Right kidney (tissue), 1 donor: ENCODE data around the gene FNDC3B.

Experiments
- DNase-seq: peaks from one replicate; pipeline ENCODE4 v3.0.0-alpha.2; 2016

FNDC3B gene

DNA sequence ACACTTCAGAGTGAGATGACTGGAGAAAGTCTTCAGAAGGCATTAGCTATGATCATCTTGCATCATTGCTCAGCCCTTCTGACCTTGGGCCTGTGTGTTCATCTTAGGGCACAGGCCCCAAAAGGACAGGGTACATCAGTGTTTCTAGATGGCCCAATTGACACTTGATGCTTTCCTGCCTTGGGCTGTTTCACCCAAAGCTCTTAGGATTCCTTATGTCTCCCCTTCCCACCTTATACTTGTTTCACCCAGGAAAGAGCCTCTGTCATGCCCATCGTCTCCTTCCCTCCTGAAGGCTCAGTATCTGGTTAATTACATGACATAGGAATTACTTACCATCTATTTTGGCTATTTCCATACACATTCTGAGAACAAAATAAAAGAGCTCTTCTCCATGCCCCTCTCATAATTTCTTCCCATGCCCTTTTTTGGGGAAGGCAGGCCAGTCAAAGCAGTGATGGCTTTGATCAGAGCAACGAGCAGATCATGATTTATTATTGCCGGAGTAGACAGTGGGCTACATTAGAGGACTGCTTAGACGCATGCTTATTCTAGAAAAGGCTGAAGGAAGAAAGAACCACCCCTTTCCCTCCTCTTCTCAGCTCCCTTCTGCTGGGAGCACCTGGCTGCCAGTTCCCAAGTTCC is 335.9 kb downstream of the FNDC3B start:
- no peak for DNase-seq

DNA sequence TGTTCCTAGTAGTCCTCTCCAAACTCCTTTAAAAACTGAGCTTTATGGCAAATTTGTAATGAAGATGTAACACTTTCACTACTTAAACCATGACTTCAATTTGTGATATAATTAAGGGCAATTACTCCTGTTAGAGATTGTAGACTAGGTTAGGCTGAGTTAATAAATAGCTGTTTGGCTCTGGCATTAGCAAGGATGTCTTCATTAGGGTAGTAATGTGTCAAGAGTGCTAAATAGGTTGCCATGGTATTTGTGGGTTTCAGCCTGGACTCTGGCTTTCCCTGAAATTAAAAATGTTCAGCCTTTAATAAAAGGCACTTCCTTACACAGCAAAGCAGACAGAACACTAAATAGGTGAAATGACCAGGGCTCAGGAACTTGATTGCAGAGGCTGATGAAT is 337.0 kb downstream of the FNDC3B start:
- no peak for DNase-seq

DNA sequence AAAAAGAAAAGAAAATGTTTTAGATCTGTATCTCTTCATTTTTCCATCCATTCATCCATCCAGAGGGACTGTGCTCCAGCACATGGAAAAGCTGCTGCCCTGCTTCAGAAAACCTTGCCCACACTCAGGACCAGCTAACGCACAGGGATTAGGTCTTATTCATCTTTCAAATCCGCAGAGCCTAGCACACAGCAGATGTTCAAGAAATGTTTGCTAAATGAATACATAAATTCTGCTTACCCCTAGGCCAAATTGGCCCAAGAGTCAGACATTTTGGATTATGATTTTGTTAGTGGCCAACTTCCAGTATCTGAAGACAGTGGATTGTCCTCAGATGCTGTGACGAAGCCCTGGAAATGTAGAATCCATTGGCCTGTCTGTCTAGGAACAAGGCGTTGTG is 337.5 kb downstream of the FNDC3B start:
- no peak for DNase-seq

DNA sequence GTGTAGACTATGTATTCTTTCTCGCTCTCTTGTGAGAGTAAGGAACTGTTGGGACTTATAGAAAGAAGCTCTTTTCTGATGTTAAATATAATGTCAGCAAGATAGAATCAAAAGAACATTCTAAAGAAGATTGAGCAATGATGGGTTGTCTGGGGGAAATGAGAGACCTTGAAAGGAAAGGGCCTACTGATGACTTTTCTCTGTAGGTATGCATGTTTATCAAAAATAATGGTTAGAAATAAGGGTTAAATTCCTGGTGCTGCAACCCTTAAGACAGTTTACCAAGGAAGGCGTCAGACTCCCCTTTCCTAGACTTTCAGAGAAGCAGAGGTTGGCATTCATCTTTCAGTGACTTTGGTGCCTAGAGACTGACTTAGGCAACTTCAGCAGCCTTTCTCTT is 339.1 kb downstream of the FNDC3B start:
- DNase-seq = no peak

DNA sequence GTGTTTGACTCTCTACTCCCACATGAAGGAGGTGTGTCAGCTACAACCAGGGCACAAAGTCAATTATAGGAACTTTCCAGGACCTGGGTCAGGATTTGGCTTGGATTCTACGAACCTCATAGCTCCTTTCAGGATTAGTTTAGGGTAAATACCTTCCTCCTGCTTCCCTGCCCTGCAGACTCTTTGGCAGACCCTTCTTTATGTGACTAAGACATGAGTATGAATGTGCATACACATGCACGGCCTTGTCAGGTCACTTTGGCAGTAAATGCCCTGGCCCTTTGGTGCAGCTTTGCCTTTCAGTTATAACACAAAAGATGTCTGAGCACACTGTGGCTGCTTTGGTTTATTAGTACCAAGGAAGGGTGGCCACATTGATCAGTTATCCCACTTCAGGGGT is 340.0 kb downstream of the FNDC3B start:
- no peak for DNase-seq

DNA sequence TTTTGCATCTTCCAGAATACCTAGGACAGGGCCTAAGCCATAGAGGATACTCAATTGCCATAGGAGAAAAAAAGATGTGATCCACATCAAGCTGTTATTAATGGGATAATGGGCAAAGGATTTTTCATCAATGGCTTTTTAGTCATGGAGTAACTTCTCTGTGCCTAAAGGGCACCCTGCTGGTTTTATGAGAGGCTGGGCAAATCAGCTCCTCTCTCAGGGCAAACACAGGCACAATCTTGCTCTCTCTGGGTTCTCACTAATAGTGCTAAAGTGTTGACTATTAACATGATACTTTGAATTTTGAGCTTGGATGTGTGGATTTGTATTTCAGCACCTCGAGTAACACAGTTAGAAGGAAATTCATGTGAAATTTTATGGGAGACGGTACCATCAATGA is 341.3 kb downstream of the FNDC3B start:
- DNase-seq = no peak

DNA sequence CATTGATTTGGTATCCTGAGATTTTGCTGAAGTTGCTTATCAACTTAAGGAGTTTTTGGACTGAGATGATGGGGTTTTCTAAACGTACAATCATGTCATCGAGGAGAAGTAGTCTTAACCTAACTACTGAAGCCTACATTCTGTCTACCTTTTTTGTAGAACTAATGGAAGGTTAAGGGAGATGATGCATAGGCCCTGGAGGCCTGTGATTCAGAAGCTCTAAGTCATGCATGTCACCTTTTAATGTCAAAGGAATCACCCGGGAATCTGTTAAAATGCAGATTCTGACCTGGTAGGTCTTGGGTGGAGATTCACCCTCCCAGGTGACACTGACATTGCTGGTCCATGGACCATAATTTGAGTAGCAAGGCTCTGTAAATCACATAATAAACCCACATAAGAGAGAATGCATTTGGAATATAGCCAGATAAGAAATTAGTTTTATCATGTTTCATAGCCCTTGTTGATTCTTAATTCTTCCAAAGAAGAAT is 344.0 kb downstream of the FNDC3B start:
- DNase-seq = no peak

DNA sequence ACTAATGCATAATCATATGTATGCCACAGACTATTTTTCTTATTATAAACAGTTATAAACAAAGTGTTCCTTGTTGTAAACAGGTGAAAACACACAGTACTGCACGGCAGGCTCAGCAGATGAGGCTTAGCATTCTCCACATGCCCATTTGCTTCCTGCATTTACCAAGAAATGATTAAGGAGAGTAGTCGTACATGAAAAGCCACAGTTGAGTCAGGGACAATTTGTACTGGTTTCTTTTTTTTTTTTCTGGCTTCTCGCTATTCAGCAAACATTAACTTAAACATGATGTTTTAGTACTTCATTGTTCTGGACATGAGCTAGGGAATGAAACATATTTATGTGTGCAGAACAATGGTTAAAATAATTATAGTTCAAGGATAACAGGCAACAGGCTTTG is 345.5 kb downstream of the FNDC3B start:
- DNase-seq = no peak

DNA sequence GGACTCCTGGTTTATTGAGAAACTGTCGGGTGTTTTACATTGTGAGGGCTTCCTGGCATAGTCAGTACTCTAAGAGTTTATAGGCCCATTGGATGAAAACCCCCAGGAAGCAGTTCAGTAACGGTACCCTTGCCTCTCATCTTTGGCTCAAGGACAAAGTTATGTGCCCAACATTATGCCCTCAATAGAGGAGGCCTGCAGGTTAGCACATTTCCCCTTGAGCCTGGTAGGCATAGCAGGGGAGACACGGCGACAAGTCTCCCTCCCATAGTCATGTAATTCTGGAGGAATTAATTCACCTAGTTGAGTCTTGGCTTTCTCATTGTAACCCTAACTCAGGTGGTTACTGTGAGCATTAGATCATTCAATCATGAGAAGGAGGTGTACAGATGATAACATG is 348.4 kb downstream of the FNDC3B start:
- DNase-seq = no peak

DNA sequence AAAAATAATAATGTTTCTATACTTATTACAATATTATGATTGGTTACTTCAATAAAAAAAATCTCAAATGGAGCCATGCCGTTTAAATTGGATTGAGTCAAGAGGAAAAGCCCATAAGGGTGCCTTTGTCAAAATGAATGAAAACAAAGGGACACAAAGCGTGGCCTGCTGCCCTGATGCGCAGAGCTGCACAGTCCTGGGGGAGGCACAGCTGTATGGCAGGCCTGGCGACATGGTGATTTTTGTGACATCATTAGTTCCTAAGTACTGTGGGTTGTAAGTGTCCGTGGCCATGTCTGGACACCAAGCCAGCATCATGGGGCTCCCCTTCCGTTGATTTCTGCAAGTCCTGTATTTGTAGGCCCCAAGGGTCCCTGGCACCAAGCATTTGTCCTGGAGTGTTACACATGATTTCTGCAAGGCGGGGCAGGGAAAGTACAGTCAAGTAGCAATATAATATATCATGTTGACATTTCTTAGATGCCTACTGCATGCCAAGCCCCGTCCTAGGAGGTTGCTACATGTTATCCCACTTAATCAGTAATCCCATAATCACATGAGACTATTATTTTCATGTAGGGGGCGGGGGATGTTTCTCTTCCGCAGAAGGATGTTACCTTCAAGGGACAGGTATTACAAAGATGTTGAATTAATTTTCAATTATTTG is 349.2 kb downstream of the FNDC3B start:
- no peak for DNase-seq

DNA sequence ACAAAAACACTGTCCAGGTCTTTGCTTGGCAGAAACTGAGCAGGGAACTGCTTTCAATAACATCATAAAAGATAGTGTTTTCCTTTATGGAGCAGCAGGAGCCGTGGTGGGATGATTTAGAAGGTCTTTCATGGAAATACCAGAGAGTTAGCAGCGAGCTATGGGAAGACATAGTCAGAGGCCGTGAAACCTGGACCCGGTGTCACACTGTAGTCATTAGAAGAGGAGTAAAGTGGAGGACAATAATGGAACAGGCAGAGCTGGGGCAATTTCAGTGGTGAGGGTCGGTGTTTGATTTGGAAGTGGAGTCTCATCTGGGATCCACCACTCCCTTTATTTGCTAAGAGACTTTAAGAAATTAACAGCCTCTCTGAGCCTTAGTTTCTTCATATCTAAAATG is 351.4 kb downstream of the FNDC3B start:
- no peak for DNase-seq

DNA sequence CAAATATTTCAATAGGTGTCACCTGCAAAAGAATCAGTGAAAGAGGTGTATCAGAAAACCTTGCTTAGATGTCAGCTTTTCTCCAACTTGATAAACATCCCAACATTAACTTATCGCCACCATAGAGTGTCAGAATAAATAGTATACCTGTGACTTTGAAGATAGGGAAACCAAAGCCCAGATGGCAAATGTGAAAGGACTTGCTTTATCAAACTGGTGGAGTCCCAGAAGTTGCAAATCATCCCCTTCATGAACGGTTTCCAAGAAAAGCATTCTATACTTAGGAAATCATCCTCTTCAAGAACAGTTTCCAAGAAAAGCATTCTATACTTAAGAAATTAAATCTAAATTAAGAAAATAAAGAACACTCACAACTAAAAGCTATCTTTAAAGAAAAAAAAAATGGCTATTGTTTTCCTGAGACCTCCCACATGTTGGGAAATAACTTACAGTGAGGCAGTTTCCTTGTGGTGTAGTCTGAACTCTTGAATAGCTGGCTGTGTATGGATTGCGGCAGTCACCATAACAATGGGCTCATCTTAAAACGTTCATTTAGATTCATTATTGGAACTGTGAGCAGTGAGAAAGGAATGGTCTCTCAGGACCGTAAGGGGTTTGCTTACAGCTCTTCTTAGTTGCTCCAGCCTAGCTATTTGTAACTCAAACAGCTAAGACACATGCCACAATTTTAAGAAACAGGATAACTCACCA is 352.4 kb downstream of the FNDC3B start:
- DNase-seq = no peak

DNA sequence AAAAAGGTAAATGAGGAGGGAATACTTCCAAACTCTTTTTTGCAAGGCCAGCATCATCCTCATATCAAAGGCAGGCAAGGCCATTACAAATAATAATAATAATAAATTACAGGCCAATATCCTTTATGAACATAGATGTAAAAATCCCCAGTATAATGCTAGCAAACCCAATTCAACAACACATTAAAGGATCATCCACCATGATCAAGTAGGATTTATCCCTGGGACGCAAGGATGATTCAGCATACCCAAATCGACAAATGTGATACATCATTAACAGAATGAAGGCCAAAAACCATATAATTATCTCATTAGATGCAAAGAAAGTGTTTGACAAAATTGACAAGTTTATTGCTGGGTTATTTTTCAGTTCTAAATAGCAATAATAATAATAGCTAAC is 355.3 kb downstream of the FNDC3B start:
- DNase-seq = no peak

DNA sequence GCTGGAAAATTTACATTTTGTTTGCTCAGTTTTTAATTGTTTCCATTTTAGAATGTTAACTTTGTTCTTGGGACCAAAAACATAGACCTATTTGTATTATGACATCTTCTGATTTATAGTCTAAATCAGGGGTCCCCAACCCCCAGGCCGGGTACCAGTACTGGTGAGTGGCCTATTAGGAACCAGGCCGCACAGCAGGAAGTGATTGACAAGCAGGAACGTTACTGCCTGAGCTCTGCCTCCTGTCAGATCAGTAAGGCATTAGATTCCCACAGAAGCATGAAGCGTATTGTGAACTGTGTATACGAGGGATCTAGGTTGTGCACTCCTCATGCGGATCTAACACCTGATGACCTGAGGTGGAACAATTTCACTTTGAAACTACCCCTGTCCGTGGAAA is 357.0 kb downstream of the FNDC3B start:
- DNase-seq = no peak

DNA sequence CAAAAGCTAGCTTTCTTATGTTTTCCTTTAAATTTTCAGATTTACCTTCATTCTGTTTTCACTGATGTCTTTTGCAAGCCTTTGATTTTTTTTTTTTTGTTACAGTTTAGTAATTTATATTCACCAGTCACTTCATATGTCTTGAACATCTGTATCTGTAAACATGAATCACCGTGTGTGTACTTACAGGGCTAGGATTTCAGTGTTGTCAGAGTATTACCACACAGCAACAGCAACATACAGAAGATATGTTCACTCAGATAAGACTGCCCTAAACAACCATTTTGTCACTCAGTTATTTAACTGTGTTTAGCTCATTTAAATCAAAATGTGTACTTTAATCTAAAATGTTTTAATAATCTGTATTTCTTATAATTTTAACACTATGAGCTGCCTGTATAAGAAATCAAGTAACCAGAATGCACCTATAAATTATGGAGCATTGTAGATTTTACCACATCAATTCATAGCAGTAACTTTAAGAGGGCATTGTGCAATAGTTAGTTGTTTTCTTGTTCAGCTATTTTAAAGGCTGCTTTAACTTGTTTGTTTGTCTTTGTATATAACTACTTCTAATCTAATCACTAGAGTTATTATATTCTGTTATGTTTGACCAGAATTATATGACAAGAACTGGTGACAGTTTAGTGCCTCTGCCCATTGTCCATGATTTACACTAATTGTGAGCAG is 358.5 kb downstream of the FNDC3B start:
- no peak for DNase-seq

DNA sequence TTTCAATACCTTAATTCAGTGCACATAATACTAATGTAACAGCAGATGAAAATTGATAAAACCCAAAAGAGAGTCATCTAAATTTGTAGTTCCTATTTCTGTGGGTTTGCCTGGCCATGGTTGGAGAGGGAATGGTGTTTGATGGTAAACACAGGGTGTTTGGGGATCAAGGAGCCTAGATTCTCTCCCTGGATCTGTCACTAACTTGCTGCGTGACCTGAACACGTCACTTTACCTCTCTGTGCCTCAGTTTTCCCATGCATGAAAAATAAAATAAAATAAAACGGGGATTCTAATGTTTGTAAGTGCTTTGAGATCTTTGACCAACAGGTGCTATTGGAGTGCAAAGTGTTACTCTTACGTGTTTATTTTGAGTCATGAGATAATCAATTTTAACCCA is 359.1 kb downstream of the FNDC3B start:
- DNase-seq = no peak

DNA sequence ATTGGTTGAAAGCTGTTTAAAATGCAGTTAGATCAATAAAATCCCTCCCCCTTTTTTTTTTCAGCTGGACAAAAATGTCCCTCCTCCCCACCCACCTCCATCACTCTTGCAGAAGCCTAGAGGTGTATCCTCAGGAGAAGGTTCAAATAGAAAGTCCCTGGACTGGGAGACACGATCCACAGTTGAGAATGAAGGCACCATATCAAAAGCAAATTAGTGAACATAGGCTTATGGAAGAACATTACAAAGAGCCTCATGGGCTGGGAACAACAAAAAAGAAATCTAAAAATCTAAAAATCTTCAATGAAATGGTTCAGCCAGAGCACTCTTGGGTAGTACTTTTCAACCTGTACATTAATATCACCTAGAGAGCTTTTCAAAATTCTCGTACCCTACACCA is 362.7 kb downstream of the FNDC3B start:
- DNase-seq = no peak

DNA sequence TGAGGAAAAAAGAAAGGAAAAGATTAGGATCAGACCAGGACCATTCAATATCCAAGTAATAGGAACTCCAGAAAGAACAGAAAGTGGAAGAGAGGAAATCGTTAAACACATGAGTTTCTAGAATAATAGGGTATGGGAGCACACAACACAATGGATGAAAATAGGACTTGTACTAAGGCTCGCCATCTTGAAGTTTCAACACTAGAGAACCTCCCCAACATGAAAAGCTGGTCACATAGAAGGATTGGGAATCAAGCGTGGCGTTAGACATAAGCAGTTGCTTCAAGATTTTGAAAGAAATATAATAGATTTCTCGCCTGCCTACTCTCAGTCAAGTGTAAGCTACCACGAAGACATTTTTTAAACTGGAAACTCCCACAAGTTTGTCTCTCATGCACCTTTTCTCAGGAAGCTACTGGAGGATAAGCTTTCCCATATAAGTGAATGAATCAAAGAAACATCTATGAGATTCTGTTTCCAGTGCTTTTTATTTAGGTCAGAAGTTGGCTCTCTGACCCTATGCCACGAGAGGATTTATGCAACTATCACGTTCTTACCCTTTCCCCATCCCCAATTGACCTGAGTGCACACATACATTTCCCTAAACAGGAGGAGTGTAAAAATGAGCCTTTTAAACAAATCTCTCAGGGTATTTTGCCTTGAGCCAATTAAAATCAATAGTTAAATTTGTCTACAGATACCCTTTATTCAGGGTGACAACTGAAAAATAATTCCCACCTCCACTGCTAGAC is 363.7 kb downstream of the FNDC3B start:
- DNase-seq = no peak

DNA sequence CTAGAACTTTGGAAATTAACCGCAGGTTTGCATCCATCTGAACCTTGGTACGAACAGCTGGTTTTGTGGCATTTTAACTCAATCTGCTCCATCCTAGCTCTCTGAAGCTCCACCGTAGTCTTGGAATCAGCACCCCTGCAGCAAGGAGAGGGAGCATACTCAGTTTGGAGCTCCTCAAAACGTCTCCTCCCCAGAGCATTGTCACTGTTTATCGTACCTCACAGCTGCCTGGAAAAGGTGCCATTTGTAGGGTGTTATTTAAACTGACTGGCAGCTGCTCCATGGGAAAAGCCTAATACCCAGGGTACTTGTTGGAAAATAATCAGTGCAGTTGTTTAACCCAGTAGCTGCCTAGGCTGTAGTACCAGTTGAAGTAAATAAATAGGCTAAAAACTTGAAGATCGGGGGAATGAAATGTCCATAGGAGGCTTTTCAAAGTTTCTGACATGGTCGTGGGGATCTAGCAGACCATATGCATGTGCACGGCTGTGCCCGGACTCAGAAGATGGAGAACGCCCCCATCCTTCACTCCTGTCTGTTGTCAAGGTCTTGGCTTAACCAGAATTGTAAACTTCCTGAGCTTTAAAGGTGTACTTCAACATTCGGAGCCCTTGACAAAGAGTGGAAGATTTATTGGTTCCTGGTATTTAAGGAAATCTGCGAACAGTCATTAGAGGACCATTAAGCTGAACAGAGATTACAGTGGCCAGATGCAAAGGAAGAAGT is 365.0 kb downstream of the FNDC3B start:
- DNase-seq = no peak

DNA sequence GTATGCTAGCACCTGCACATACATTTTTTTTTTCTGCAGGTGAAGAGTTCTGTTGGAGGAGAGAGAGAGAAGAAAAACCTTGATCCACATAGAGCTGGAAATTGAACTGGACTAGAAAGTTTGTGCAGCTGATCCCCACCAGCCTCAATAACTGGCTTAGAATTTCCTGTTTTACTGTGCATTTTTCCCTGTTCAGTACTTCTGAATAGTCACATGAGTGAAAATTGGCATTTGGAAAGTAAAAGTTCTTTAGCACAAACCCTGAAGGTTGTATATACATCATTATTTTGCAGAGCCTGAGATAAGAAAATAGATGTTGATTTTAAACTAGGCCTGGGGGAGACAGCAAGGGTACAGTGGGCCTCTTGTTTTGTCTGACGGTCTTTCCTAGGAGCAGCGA is 366.5 kb downstream of the FNDC3B start:
- no peak for DNase-seq

DNA sequence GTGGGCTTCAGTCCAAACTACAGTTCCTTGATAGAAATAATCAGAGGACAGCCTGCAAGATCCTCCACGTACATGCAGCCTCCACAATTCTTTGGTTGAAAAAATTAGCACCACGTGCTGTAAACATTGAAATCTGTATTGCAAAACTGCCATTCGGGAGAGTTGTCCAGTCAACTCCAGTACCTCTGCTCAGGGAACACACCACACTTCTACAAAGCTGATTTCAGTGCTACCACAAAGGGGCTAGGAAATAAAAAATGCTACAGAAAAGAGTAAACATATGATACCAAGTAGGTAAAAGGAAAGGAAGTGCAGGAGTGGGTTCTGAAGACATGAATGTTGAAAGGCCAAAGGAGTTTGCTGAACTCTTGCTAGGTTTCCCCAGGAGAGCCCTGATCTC is 368.5 kb downstream of the FNDC3B start:
- no peak for DNase-seq
